GM23338 (cell line): ENCODE data around the gene DHX36. TPM values are rescaled to one million over a fixed set of nuclear protein-coding genes. Genes with fewer than 3 reads are reported as not detected.

Experiments used
- ATAC-seq: fragments of 200-7000 bp; cut with Tn5 transposase; 3 replicates; pipeline ENCODE4 v1.9.1; 2020
- DNase-seq: peaks from one replicate; pipeline ENCODE4 v3.0.0-alpha.2; 2015; ENCODE audit warnings: low spot score
- H2AFZ ChIP-seq: fragments of 200-600 bp; sonication (generic); 2 replicates; pipeline ENCODE4 v1.8.0; 2016; ENCODE audit warnings: antibody characterized with exemption, mild to moderate bottlenecking, moderate library complexity
- H3F3A ChIP-seq: fragments of 200-600 bp; sonication (generic); replicated peaks from 2 replicates; pipeline ENCODE4 v1.8.0; 2017; ENCODE audit warnings: antibody characterized with exemption, mixed run types, low read depth
- H3K27ac ChIP-seq: fragments of 200-600 bp; sonication (generic); 2 replicates; pipeline ENCODE4 v1.6.1; 2016; ENCODE audit warnings: low read depth
- H3K27me3 ChIP-seq: fragments of 200-600 bp; sonication (generic); 2 replicates; pipeline ENCODE4 v1.8.0; 2016; ENCODE audit warnings: mild to moderate bottlenecking, mixed run types, moderate library complexity; ENCODE audit not compliant: insufficient read depth
- H3K36me3 ChIP-seq: fragments of 200-600 bp; sonication (generic); 2 replicates; pipeline ENCODE4 v1.8.0; 2016; ENCODE audit warnings: mild to moderate bottlenecking; ENCODE audit not compliant: insufficient read depth
- H3K4me1 ChIP-seq: fragments of 200-600 bp; sonication (generic); 2 replicates; pipeline ENCODE4 v1.8.0; 2016; ENCODE audit warnings: mild to moderate bottlenecking, moderate library complexity; ENCODE audit not compliant: insufficient read depth
- H3K4me2 ChIP-seq: fragments of 200-600 bp; sonication (generic); 2 replicates; pipeline ENCODE4 v1.7.1; 2017; ENCODE audit warnings: mixed run types
- H3K4me3 ChIP-seq: fragments of 200-600 bp; sonication (generic); 2 replicates; pipeline ENCODE4 v1.6.1; 2016; ENCODE audit warnings: mixed run types
- H3K79me2 ChIP-seq: fragments of 200-600 bp; sonication (generic); replicated peaks from 2 replicates; pipeline ENCODE4 v1.8.0; 2017; ENCODE audit warnings: mild to moderate bottlenecking; ENCODE audit not compliant: insufficient read depth
- H3K9me2 ChIP-seq: fragments of 200-600 bp; sonication (generic); 2 replicates; pipeline ENCODE4 v1.8.0; 2017; ENCODE audit not compliant: insufficient read depth
- H4K20me1 ChIP-seq: fragments of 200-600 bp; sonication (generic); replicated peaks from 2 replicates; pipeline ENCODE4 v1.8.0; 2017; ENCODE audit warnings: mild to moderate bottlenecking; ENCODE audit not compliant: insufficient read depth
- H3K27ac Mint-ChIP-seq: 2 replicates; pipeline ENCODE4 v1.8.0; 2020; ENCODE audit warnings: inconsistent platforms, mild to moderate bottlenecking, moderate library complexity, mixed read lengths
- H3K27me3 Mint-ChIP-seq: 3 replicates; pipeline ENCODE4 v1.8.0; 2022; ENCODE audit warnings: low read depth, mild to moderate bottlenecking, moderate library complexity, mixed read lengths, inconsistent platforms; ENCODE audit not compliant: insufficient read depth, poor library complexity
- H3K36me3 Mint-ChIP-seq: 3 replicates; pipeline ENCODE4 v1.8.0; 2021; ENCODE audit warnings: low read depth, mild to moderate bottlenecking, inconsistent platforms, moderate library complexity, mixed read lengths
- H3K4me1 Mint-ChIP-seq: 3 replicates; pipeline ENCODE4 v1.8.0; 2020; ENCODE audit warnings: mild to moderate bottlenecking, inconsistent platforms, mixed read lengths
- H3K4me3 Mint-ChIP-seq: 3 replicates; pipeline ENCODE4 v1.8.0; 2021; ENCODE audit warnings: moderate library complexity, mild to moderate bottlenecking, inconsistent platforms, mixed read lengths
- H3K9me3 Mint-ChIP-seq: 3 replicates; pipeline ENCODE4 v1.8.0; 2020; ENCODE audit warnings: moderate library complexity, mild to moderate bottlenecking, inconsistent platforms, mixed read lengths
- CREB1 ChIP-seq: fragments of 250-450 bp; sonication (Bioruptor Pico); IDR thresholded peaks from 2 replicates; pipeline ENCODE4 v1.5.0; 2020; ENCODE audit warnings: low read depth, mild to moderate bottlenecking, moderate library complexity
- CTCF ChIP-seq, 2 experiments: fragments of 200-600 bp in 1 of 2; sonication (generic) in 1 of 2; conservative IDR thresholded peaks; 2 replicates each; pipeline versions ENCODE4 v1.5.1 to v1.6.1; 2016 to 2017; ENCODE audit warnings: antibody characterized with exemption in 2 of 2, low read depth in 2 of 2, mild to moderate bottlenecking in 2 of 2, moderate library complexity in 1 of 2
- ETS1 ChIP-seq: IDR thresholded peaks from 2 replicates; pipeline ENCODE4 v1.6.1; 2016; ENCODE audit warnings: antibody characterized with exemption
- EZH2 ChIP-seq: fragments of 200-600 bp; sonication (generic); IDR thresholded peaks from one replicate; pipeline ENCODE4 v1.8.0; 2017; ENCODE audit warnings: antibody characterized with exemption, mild to moderate bottlenecking, low read depth; ENCODE audit not compliant: unreplicated experiment
- EZH2phosphoT487 ChIP-seq: fragments of 200-600 bp; sonication (generic); IDR thresholded peaks from one replicate; pipeline ENCODE4 v1.8.1; 2018; ENCODE audit warnings: antibody characterized with exemption; ENCODE audit not compliant: unreplicated experiment
- JUNB ChIP-seq: IDR thresholded peaks from one replicate; pipeline ENCODE4 v1.6.1; 2016; ENCODE audit warnings: antibody characterized with exemption; ENCODE audit not compliant: unreplicated experiment
- NANOG ChIP-seq: IDR thresholded peaks from 2 replicates; pipeline ENCODE4 v1.6.1; 2016; ENCODE audit warnings: antibody characterized with exemption, borderline replicate concordance
- POLR2AphosphoS5 ChIP-seq: IDR thresholded peaks from 2 replicates; pipeline ENCODE4 v1.6.1; 2016; ENCODE audit warnings: antibody characterized with exemption, low read depth
- REST ChIP-seq: IDR thresholded peaks from one replicate; pipeline ENCODE4 v1.6.1; 2018; ENCODE audit warnings: antibody characterized with exemption; ENCODE audit not compliant: unreplicated experiment
- STAT1 ChIP-seq: IDR thresholded peaks from one replicate; pipeline ENCODE4 v1.6.1; 2016; ENCODE audit warnings: antibody characterized with exemption; ENCODE audit not compliant: unreplicated experiment
- ZNF114 ChIP-seq: fragments of 250-450 bp; sonication (Bioruptor Pico); IDR thresholded peaks from 2 replicates; pipeline ENCODE4 v1.5.0; 2020; ENCODE audit warnings: mild to moderate bottlenecking, moderate library complexity
- ZNF331 ChIP-seq: fragments of 250-450 bp; sonication (Bioruptor Pico); IDR thresholded peaks from 2 replicates; pipeline ENCODE4 v1.5.0; 2020; ENCODE audit warnings: low read depth, mild to moderate bottlenecking, moderate library complexity
- ZNF462 ChIP-seq: fragments of 250-450 bp; sonication (Bioruptor Pico); IDR thresholded peaks from 2 replicates; pipeline ENCODE4 v1.5.0; 2020; ENCODE audit warnings: mild to moderate bottlenecking, moderate library complexity
- polyA plus RNA-seq: library from polyadenylated mRNA; unstranded; fragments of >200 nt; fragmentation: Nextera tagmentation; extraction: Ambion mirVana; gene quantifications from 2 replicates; pipeline ENCODE4 v1.2.1, GENCODE V29; 2016
- total RNA-seq: library from RNA; depleted of rRNA; stranded (reverse); fragments of >200 nt; shearing (Covaris generic); gene quantifications from 2 replicates; pipeline ENCODE4 v1.2.3, GENCODE V29; 2014

The DHX36 gene
- total and polyA plus RNA-seq, 2 experiments from 2014 or later: 103 to 110 TPM

GRCh38 chr3:154280161-154280560, 44.1 kb downstream of the DHX36 start:
- Mint-ChIP-seq H3K27me3 (no peaks in the 10 kb centered on the region), H3K4me3 (no peak overlapping the region), H3K9me3 (no peaks in the 10 kb centered on the region), H3K36me3 (peaks cover 81% of the 10 kb centered on the region), H3K4me1 (no peaks in the 10 kb centered on the region), H3K27ac (no peak overlapping the region)
- Histone ChIP-seq H3F3A (no peaks in the 10 kb centered on the region), H3K4me3 (no peak overlapping the region), H2AFZ (no peak overlapping the region), H3K4me1 (no peaks in the 10 kb centered on the region), H3K79me2 (no peaks in the 10 kb centered on the region; the same call in 1 of the 2 replicates), H3K4me2 (no peak overlapping the region), H4K20me1 (no peaks in the 10 kb centered on the region), H3K27ac (no peak overlapping the region), H3K27me3 (no peaks in the 10 kb centered on the region), H3K36me3 (peaks cover 96% of the 10 kb centered on the region), H3K9me2 (no peaks in the 10 kb centered on the region)
- ATAC-seq (no peak), DNase-seq (no peak)
- TF ChIP-seq EZH2phosphoT487: no peak
- TF ChIP-seq ZNF331 (CRISPR knock-in tag): no peak
- no peak for TF ChIP-seq JUNB
- no peak for TF ChIP-seq STAT1
- TF ChIP-seq ZNF462 (CRISPR knock-in tag): no peak
- no peak for TF ChIP-seq CREB1
- TF ChIP-seq ETS1: no peak
- no peak for TF ChIP-seq REST
- TF ChIP-seq EZH2: no peak
- TF ChIP-seq NANOG: no peak
- TF ChIP-seq POLR2AphosphoS5: no peak
- TF ChIP-seq ZNF114 (CRISPR knock-in tag): no peak
- no peak for TF ChIP-seq CTCF (conservative IDR thresholded peaks at IDR 0.05; ENCODE audit: low read depth in 2 of 2)
